ENCODE data around the gene IL19. TPM values are rescaled to one million over a fixed set of nuclear protein-coding genes. Genes with fewer than 3 reads are reported as not detected.

IL19 gene
- total and polyA plus RNA-seq, 3 experiments from 2014 or later, result not detected

- Histone ChIP-seq H3K27ac (ENCODE audit: low read depth, low read length) (no peak overlapping the region), H3K27me3 (ENCODE audit: insufficient read depth, low read length, poor library complexity, severe bottlenecking) (no peaks in the 10 kb centered on the region), H3K36me3 (ENCODE audit: insufficient read depth, low read length) (no peaks in the 10 kb centered on the region), H3K9me3 (ENCODE audit: low read length) (no peaks in the 10 kb centered on the region), H3K4me1 (ENCODE audit: insufficient read depth, low read length) (peaks cover 47% of the 10 kb centered on the region), H3K4me3 (ENCODE audit: low read length) (no peak overlapping the region)
- H3K4me1 Mint-ChIP-seq, result peaks cover 48 to 82% (median 63%) of the 10 kb centered on the region in 3 donors
- H3K9me3 Mint-ChIP-seq, result no peaks in the 10 kb centered on the region
- H3K27me3 Mint-ChIP-seq, result no peaks in the 10 kb centered on the region
- DNase-seq, result no peak
- H3K27ac Mint-ChIP-seq, result peak overlapping the region in 7 of 8 donors; percentile 10 to 88 (median 55)
- CTCF ChIA-PET, result interaction anchor here (0.8 to 1.4 kb wide), 5 partner anchors 8 to 170 kb away, joined by 3 to 4 read pairs (median 4); no protein-coding TSS in a partner anchor
- POLR2A ChIA-PET, result no interaction called here
- H3K4me3 Mint-ChIP-seq, result peak overlapping the region in 5 of 7 donors; percentile 9 to 49 (median 15)
- no peaks in the 10 kb centered on the region for H3K36me3 Mint-ChIP-seq
These were observed 27.7 kb upstream of the IL19 start for GRCh38 chr1:206742719-206743383.

- Mint-ChIP-seq H3K4me1 (peaks cover 30 to 70% (median 53%) of the 10 kb centered on the region in 3 donors), H3K27me3 (no peaks in the 10 kb centered on the region), H3K36me3 (peaks cover 0 to 2% (median 0%) of the 10 kb centered on the region in 3 donors), H3K4me3 (peak overlapping the region in 4 of 7 donors; percentile 2 to 57 (median 34)), H3K27ac (peak overlapping the region in 7 of 8 donors; percentile 18 to 85 (median 40)), H3K9me3 (no peaks in the 10 kb centered on the region)
- CTCF ChIA-PET, result interaction anchor here (0.8 to 2.3 kb wide), 5 partner anchors 10 to 72 kb away, joined by 3 to 13 read pairs (median 3); no protein-coding TSS in a partner anchor
- Histone ChIP-seq H3K27me3 (ENCODE audit: insufficient read depth, low read length, poor library complexity, severe bottlenecking) (no peaks in the 10 kb centered on the region), H3K36me3 (ENCODE audit: insufficient read depth, low read length) (no peaks in the 10 kb centered on the region), H3K4me1 (ENCODE audit: insufficient read depth, low read length) (peaks cover 28% of the 10 kb centered on the region), H3K4me3 (ENCODE audit: low read length) (no peak overlapping the region), H3K27ac (ENCODE audit: low read depth, low read length) (no peak overlapping the region), H3K9me3 (ENCODE audit: low read length) (no peaks in the 10 kb centered on the region)
- DNase-seq, result no peak
- POLR2A ChIA-PET, result interaction anchor here (0.7 kb wide), 1 partner anchor 16 kb away, joined by 4 read pairs; no protein-coding TSS in a partner anchor
These were observed 25.9 kb upstream of the IL19 start for GRCh38 chr1:206744683-206745082.

- Mint-ChIP-seq H3K27ac (peak overlapping the region in 2 of 8 donors; percentile 29 to 78), H3K4me3 (peak overlapping the region in 1 of 7 donors; percentile 2), H3K9me3 (no peaks in the 10 kb centered on the region), H3K4me1 (peaks cover 25 to 64% (median 46%) of the 10 kb centered on the region in 3 donors), H3K36me3 (peaks cover 0 to 2% (median 0%) of the 10 kb centered on the region in 3 donors), H3K27me3 (no peaks in the 10 kb centered on the region)
- no peak overlapping the region for H3K27ac ChIP-seq (ENCODE audit: low read depth, low read length)
- POLR2A ChIA-PET, result interaction anchor here (0.7 kb wide), 3 partner anchors 9 to 96 kb away, joined by 3 to 4 read pairs (median 4); no protein-coding TSS in a partner anchor
- no peaks in the 10 kb centered on the region for H3K9me3 ChIP-seq (ENCODE audit: low read length)
- no peak overlapping the region for H3K4me3 ChIP-seq (ENCODE audit: low read length)
- no peaks in the 10 kb centered on the region for H3K27me3 ChIP-seq (ENCODE audit: insufficient read depth, low read length, poor library complexity, severe bottlenecking)
- DNase-seq, result no peak
- H3K4me1 ChIP-seq (ENCODE audit: insufficient read depth, low read length), result peaks cover 22% of the 10 kb centered on the region
- no peaks in the 10 kb centered on the region for H3K36me3 ChIP-seq (ENCODE audit: insufficient read depth, low read length)
- CTCF ChIA-PET, result interaction anchor here (0.8 to 2.3 kb wide), 6 partner anchors 10 to 72 kb away, joined by 3 to 13 read pairs (median 4); no protein-coding TSS in a partner anchor
These were observed 25.3 kb upstream of the IL19 start for GRCh38 chr1:206745301-206745700.

DNA sequence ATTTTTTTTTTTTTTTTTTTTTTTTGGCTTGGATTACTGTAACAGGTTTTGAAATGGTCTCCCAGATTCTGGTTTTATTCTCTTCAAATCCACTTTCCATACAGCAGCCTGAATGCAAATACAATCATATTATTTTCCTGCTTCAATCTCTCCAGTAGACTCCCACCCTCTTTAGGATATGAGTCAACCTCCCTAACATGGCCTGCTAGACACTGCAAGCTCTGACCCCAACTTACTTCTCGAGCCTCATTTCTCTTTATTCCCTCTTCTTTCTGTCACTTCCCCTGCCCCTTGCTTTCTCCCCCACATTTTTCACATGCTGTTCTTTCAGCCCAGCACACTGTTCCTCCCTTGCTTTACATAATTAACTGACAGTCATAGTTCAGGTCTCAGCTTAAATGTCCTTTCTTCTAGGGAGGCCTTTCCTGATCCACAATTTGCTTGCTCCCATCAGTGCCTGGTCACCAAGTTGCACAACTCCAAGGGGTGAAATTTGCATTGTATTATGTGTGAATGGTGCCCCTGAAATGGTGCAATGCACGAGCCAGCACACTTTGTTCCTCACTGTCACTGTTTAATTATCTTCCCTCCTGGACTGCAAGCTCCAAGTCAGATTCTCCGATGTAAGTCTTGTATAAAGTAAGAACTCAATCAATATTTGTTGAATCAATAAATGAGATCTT is 22.1 kb upstream of the IL19 start:
- POLR2A ChIA-PET, result no interaction called here

GRCh38 chr1:206751891-206752290 is 18.7 kb upstream of the IL19 start:
- H3K4me1 Mint-ChIP-seq, result peaks cover 22 to 30% (median 23%) of the 10 kb centered on the region in 3 donors
- no peaks in the 10 kb centered on the region for H3K9me3 Mint-ChIP-seq
- H3K4me3 Mint-ChIP-seq, result no peak overlapping the region
- H3K27me3 ChIP-seq (ENCODE audit: insufficient read depth, low read length, poor library complexity, severe bottlenecking), result no peaks in the 10 kb centered on the region
- H3K27me3 Mint-ChIP-seq, result peaks cover 0 to 5% of the 10 kb centered on the region in 2 donors
- ChIA-PET CTCF (no interaction called here), POLR2A (no interaction called here)
- no peak for DNase-seq
- H3K27ac ChIP-seq (ENCODE audit: low read depth, low read length), result no peak overlapping the region
- H3K4me1 ChIP-seq (ENCODE audit: insufficient read depth, low read length), result peaks cover 11% of the 10 kb centered on the region
- H3K9me3 ChIP-seq (ENCODE audit: low read length), result no peaks in the 10 kb centered on the region
- H3K36me3 Mint-ChIP-seq, result peaks cover 0 to 13% (median 2%) of the 10 kb centered on the region in 3 donors
- no peaks in the 10 kb centered on the region for H3K36me3 ChIP-seq (ENCODE audit: insufficient read depth, low read length)
- H3K4me3 ChIP-seq (ENCODE audit: low read length), result no peak overlapping the region
- H3K27ac Mint-ChIP-seq, result no peak overlapping the region

More for the DNA sequence above, 22.1 kb upstream of the IL19 start:
- Histone ChIP-seq H3K4me3 (ENCODE audit: low read length) (no peak overlapping the region), H3K4me1 (ENCODE audit: insufficient read depth, low read length) (peaks cover 12% of the 10 kb centered on the region), H3K27ac (ENCODE audit: low read depth, low read length) (no peak overlapping the region), H3K36me3 (ENCODE audit: insufficient read depth, low read length) (no peaks in the 10 kb centered on the region), H3K9me3 (ENCODE audit: low read length) (no peaks in the 10 kb centered on the region), H3K27me3 (ENCODE audit: insufficient read depth, low read length, poor library complexity, severe bottlenecking) (no peaks in the 10 kb centered on the region)
- peaks cover 13 to 34% (median 30%) of the 10 kb centered on the region in 3 donors for H3K4me1 Mint-ChIP-seq
- H3K27ac Mint-ChIP-seq, result peak overlapping the region in 3 of 8 donors; percentile 15 to 75 (median 48)
- DNase-seq, result no peak
- CTCF ChIA-PET, result interaction anchor here (0.6 to 2.5 kb wide), 6 partner anchors 9 to 55 kb away, joined by 3 to 7 read pairs (median 4); no protein-coding TSS in a partner anchor
- no peaks in the 10 kb centered on the region for H3K27me3 Mint-ChIP-seq
- no peaks in the 10 kb centered on the region for H3K9me3 Mint-ChIP-seq
- peaks cover 0 to 2% (median 0%) of the 10 kb centered on the region in 3 donors for H3K36me3 Mint-ChIP-seq
- no peak overlapping the region for H3K4me3 Mint-ChIP-seq

- H3K9me3 ChIP-seq (ENCODE audit: low read length), result no peaks in the 10 kb centered on the region
- H3K27ac Mint-ChIP-seq, result peak overlapping the region in 1 of 8 donors; percentile 37
- peaks cover 17% of the 10 kb centered on the region for H3K4me1 ChIP-seq (ENCODE audit: insufficient read depth, low read length)
- peaks cover 0 to 5% of the 10 kb centered on the region in 2 donors for H3K27me3 Mint-ChIP-seq
- no peaks in the 10 kb centered on the region for H3K9me3 Mint-ChIP-seq
- H3K27me3 ChIP-seq (ENCODE audit: insufficient read depth, low read length, poor library complexity, severe bottlenecking), result no peaks in the 10 kb centered on the region
- H3K36me3 ChIP-seq (ENCODE audit: insufficient read depth, low read length), result no peaks in the 10 kb centered on the region
- H3K36me3 Mint-ChIP-seq, result peaks cover 0 to 13% (median 2%) of the 10 kb centered on the region in 3 donors
- H3K4me1 Mint-ChIP-seq, result peaks cover 22 to 30% (median 24%) of the 10 kb centered on the region in 3 donors
- ChIA-PET POLR2A (interaction anchor here (0.8 kb wide), 1 partner anchor 166 kb away, joined by 4 read pairs; no protein-coding TSS in a partner anchor), CTCF (interaction anchor here (1.1 kb wide), 1 partner anchor 26 kb away, joined by 4 read pairs; no protein-coding TSS in a partner anchor)
- no peak for DNase-seq
- H3K27ac ChIP-seq (ENCODE audit: low read depth, low read length), result no peak overlapping the region
- H3K4me3 ChIP-seq (ENCODE audit: low read length), result no peak overlapping the region
- H3K4me3 Mint-ChIP-seq, result no peak overlapping the region
These were observed 18.1 kb upstream of the IL19 start for GRCh38 chr1:206752481-206752880.

GRCh38 chr1:206753141-206753540 is 17.4 kb upstream of the IL19 start:
- POLR2A ChIA-PET, result interaction anchor here (0.8 kb wide), 1 partner anchor 165 kb away, joined by 4 read pairs; no protein-coding TSS in a partner anchor
- H3K4me3 ChIP-seq (ENCODE audit: low read length), result no peak overlapping the region
- H3K4me1 ChIP-seq (ENCODE audit: insufficient read depth, low read length), result peaks cover 22% of the 10 kb centered on the region
- H3K9me3 ChIP-seq (ENCODE audit: low read length), result no peaks in the 10 kb centered on the region
- H3K27me3 Mint-ChIP-seq, result peaks cover 0 to 5% of the 10 kb centered on the region in 2 donors
- H3K27me3 ChIP-seq (ENCODE audit: insufficient read depth, low read length, poor library complexity, severe bottlenecking), result no peaks in the 10 kb centered on the region
- H3K4me1 Mint-ChIP-seq, result peaks cover 22 to 28% (median 24%) of the 10 kb centered on the region in 3 donors
- H3K9me3 Mint-ChIP-seq, result no peaks in the 10 kb centered on the region
- no peak for DNase-seq
- CTCF ChIA-PET, result interaction anchor here (1.1 kb wide), 1 partner anchor 26 kb away, joined by 4 read pairs; no protein-coding TSS in a partner anchor
- H3K27ac ChIP-seq (ENCODE audit: low read depth, low read length), result no peak overlapping the region
- H3K36me3 ChIP-seq (ENCODE audit: insufficient read depth, low read length), result no peaks in the 10 kb centered on the region
- H3K36me3 Mint-ChIP-seq, result peaks cover 0 to 13% (median 0%) of the 10 kb centered on the region in 3 donors
- H3K4me3 Mint-ChIP-seq, result no peak overlapping the region
- H3K27ac Mint-ChIP-seq, result peak overlapping the region in 1 of 8 donors; percentile 59

Measured in CD8-positive, alpha-beta memory T cell (primary cell).